ENCODE results near the gene MACROD1. TPM values are rescaled to one million over a fixed set of nuclear protein-coding genes. Genes with fewer than 3 reads are reported as not detected.
A peak's percentile ranks its signal among the peaks of the same experiment; 100 is the strongest.

Gene MACROD1
- total RNA-seq, 2 experiments from 2014 or later = 6.0 to 6.3 TPM

- ATAC-seq (ENCODE audit: poor library complexity) = no peak
- Mint-ChIP-seq H3K27ac (no peak overlapping the region), H3K4me1 (ENCODE audit: low read depth) (peaks cover 9% of the 10 kb centered on the region), H3K4me3 (peak overlapping the region; percentile 67), H3K36me3 (ENCODE audit: low read depth) (peaks cover 18% of the 10 kb centered on the region), H3K27me3 (peaks cover 4% of the 10 kb centered on the region), H3K9me3 (no peaks in the 10 kb centered on the region)
- no peak overlapping the region for H3K27ac ChIP-seq (ENCODE audit: low read depth in 1 of 2, low read length in 2 of 2)
- intact Hi-C loops (cut with DNase I, micrococcal nuclease) = no loop called here
- TF ChIP-seq CTCF (IDR thresholded peaks at IDR 0.05) = no peak
- ChIA-PET POLR2A (interaction anchor here (2.2 to 3.0 kb wide), 3 partner anchors 16 to 184 kb away, joined by 10 to 13 read pairs (median 13); partner anchors contain the start of genes COX8A, OTUB1 and STIP1), CTCF (interaction anchor here (0.6 to 2.4 kb wide), 6 partner anchors 11 to 202 kb away, joined by 3 to 15 read pairs (median 5); no protein-coding TSS in a partner anchor)
- peaks cover 0 to 7% of the 10 kb centered on the region in 2 experiments for H3K9me3 ChIP-seq (ENCODE audit: control insufficient read depth in 1 of 2, insufficient read depth in 1 of 2, low read length in 2 of 2)
- H3K36me3 ChIP-seq (ENCODE audit: insufficient read depth, low read length) = peaks cover 14% of the 10 kb centered on the region
- peaks cover 5 to 6% of the 10 kb centered on the region in 2 experiments for H3K27me3 ChIP-seq (ENCODE audit: control insufficient read depth in 1 of 2, insufficient read depth in 2 of 2, low read length in 2 of 2)
- no peak for DNase-seq
- no peak overlapping the region for H3K4me3 ChIP-seq (ENCODE audit: low read length)
- H3K4me1 ChIP-seq (ENCODE audit: insufficient read depth, low read length) = peaks cover 29% of the 10 kb centered on the region
Measured at GRCh38 chr11:64001484-64002420, 164.2 kb downstream of the MACROD1 start.

GRCh38 chr11:64000740-64001483, 165.0 kb downstream of the MACROD1 start:
- Histone ChIP-seq H3K9me3 (ENCODE audit: control insufficient read depth in 1 of 2, insufficient read depth in 1 of 2, low read length in 2 of 2) (peaks cover 0 to 4% of the 10 kb centered on the region in 2 experiments), H3K4me3 (ENCODE audit: low read length) (peak overlapping the region; percentile 41), H3K4me1 (ENCODE audit: insufficient read depth, low read length) (peaks cover 28% of the 10 kb centered on the region), H3K27me3 (ENCODE audit: control insufficient read depth in 1 of 2, insufficient read depth in 2 of 2, low read length in 2 of 2) (peaks cover 0 to 3% of the 10 kb centered on the region in 2 experiments), H3K27ac (ENCODE audit: low read depth in 1 of 2, low read length in 2 of 2) (no peak overlapping the region), H3K36me3 (ENCODE audit: insufficient read depth, low read length) (peaks cover 22% of the 10 kb centered on the region)
- intact Hi-C loops (cut with DNase I, micrococcal nuclease) = loop anchor here (1.0 kb wide), 2 partner anchors 147 to 152 kb away; no protein-coding TSS in a partner anchor
- H3K4me1 Mint-ChIP-seq (ENCODE audit: low read depth) = peaks cover 9% of the 10 kb centered on the region
- H3K27me3 Mint-ChIP-seq = no peaks in the 10 kb centered on the region
- DNase-seq = no peak
- peak overlapping the region; percentile 67 for H3K4me3 Mint-ChIP-seq
- no peak overlapping the region for H3K27ac Mint-ChIP-seq
- CTCF ChIA-PET = interaction anchor here (0.6 to 2.4 kb wide), 13 partner anchors 10 to 271 kb away, joined by 3 to 15 read pairs (median 5); partner anchors contain the start of gene OTUB1
- no peak for ATAC-seq (ENCODE audit: poor library complexity)
- H3K9me3 Mint-ChIP-seq = no peaks in the 10 kb centered on the region
- POLR2A ChIA-PET = interaction anchor here (1.0 to 3.0 kb wide), 7 partner anchors 10 to 240 kb away, joined by 3 to 13 read pairs (median 3); partner anchors contain the start of genes COX8A, OTUB1 and STIP1
- peaks cover 27% of the 10 kb centered on the region for H3K36me3 Mint-ChIP-seq (ENCODE audit: low read depth)
- no peak for TF ChIP-seq CTCF (IDR thresholded peaks at IDR 0.05)
